NCI-H524 (cell line): Measurements from ENCODE around the gene HCFC1R1.
"Not testable (repeated sequence)": the region's sequence is repeated elsewhere in the genome, so short reads cannot be mapped to it uniquely, and the experiment has no call there.

Experiments used
- DNase-seq, 2 experiments: peaks; one replicate each; lab custom pipeline; 2025; lab: John Stamatoyannopoulos, UW

HCFC1R1 gene

DNA sequence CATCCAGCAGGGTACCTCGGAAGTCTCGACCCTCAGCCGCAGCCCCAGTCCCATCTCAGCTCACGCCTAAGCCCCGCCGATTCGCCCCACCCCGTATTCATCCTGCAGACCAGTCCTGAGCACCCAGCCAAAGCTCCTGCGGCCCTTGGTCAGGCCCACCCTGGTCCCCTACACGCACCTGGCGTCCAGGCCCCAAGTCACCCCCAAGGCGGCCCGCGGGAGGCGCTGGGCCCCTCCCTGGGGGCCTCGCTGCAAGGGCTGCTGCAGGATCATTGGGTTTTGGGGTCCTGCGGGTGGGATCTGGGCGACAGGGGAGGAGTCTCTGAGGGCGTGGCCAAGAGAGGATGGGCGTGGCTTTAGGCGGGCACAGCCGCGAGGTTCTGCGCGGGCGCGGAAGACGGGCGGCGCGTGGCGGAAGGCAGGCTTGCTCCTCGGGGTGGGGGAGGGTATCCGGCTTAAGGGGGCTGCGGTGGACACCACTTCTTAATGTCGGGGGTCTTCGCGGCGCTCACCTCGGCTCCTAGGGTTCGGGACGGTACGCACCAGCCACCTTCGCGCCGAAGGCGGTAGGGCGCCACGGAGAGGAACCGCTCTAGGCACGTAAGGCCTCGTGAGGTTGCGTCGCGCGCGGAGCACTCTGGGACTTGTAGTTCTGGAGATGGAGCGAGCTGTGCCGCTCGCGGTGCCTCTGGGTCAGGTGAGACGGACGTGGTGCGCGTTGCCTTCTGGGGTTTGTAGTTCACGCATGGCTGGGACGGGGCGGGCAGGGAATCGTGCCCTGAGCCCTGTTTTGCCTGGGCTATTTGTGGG is at the start of gene HCFC1R1, which contains the start of gene THOC6:
TSS of gene HCFC1R1 (minus strand) at position 274 of the 810 bp plus-strand sequence. CDS start at position 273, 1 bp downstream.
TSS of gene THOC6 (plus strand) at position 367 of the 810 bp plus-strand sequence. CDS start at position 659, 292 bp downstream.
- DNase-seq: peak; percentile 97 to 98

DNA sequence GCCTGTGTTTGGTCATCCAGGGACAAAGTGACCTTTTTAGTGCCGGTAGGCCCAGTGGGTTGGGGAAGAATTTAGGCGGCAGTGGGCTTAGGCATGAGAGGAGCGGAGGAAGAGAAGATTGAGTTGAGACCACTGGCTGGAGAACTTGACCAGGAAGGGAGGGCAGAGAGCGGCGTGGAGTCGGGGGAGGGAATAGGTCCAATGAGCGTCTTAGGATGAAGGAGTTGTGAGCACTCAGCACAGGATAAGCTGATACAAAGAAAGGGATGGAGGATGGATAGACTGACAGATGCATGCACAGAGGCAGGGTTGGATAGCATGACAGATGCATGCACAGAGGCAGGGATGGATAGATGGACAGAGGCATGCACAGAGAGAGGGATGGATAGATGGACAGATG is 49.7 kb upstream of the HCFC1R1 start:
- DNase-seq: no peak

- DNase-seq: not testable (repeated sequence)
These were observed 49.0 kb upstream of the HCFC1R1 start for GRCh38 chr16:3072576-3073263.

- DNase-seq: not testable (repeated sequence)
These were observed 48.4 kb upstream of the HCFC1R1 start for GRCh38 chr16:3072148-3072547.

DNA sequence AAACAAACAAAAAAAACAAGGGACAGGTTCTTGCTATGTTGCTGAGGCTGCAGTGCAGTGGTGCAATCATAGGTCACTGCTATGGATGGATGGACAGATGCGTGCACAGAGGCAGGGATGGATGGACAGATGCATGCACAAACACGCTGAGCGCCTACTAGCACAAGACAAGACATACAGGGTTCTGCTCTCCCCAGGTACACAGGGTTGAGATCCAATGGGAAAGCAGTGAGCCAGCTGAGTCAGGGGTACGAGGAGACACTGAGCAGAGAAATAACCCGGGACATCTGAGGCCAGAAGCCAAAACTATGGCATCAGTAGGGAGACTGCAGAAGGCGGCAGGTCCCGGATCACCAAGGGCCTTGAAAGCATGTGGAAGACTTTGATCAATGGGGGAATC is 47.9 kb upstream of the HCFC1R1 start:
- no peak for DNase-seq

DNA sequence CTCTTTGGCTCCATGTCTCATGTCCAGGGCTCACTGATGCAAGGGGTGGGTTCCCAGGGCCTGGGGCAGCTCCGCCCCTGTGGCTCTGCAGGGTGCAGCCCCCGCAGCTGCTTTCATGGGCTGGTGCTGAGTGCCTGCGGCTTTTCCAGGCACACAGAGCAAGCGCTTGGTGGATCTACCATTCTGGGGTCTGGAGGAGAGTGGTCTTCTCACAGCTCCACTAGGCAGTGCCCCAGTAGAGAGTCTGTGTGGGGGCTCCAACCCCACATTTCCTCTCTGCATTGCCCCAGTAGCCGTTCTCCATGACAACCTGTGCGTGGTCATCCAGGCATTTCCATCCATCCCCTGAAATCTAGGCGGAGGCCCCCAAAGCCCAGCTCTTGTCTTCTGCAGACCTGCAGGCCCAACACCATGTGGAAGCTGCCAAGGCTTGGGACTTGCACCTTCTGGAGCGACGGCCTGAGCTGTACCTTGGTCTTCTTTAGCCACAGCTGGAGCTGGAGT is 46.9 kb upstream of the HCFC1R1 start:
- no peak for DNase-seq

GRCh38 chr16:3069146-3069545 is 45.4 kb upstream of the HCFC1R1 start:
- DNase-seq: not testable (repeated sequence)

- DNase-seq: no peak
These were observed 44.7 kb upstream of the HCFC1R1 start for GRCh38 chr16:3068487-3068886.

GRCh38 chr16:3066440-3066748 is 42.7 kb upstream of the HCFC1R1 start:
- no peak for DNase-seq

GRCh38 chr16:3065742-3066439 is 42.1 kb upstream of the HCFC1R1 start:
- DNase-seq: no peak

- DNase-seq: no peak
These were observed 41.5 kb upstream of the HCFC1R1 start, which contains the start of gene IL32 for GRCh38 chr16:3065069-3065741. TSS of gene IL32 (plus strand) at chr16:3065640. CDS start at chr16:3065812, 172 bp downstream.

DNA sequence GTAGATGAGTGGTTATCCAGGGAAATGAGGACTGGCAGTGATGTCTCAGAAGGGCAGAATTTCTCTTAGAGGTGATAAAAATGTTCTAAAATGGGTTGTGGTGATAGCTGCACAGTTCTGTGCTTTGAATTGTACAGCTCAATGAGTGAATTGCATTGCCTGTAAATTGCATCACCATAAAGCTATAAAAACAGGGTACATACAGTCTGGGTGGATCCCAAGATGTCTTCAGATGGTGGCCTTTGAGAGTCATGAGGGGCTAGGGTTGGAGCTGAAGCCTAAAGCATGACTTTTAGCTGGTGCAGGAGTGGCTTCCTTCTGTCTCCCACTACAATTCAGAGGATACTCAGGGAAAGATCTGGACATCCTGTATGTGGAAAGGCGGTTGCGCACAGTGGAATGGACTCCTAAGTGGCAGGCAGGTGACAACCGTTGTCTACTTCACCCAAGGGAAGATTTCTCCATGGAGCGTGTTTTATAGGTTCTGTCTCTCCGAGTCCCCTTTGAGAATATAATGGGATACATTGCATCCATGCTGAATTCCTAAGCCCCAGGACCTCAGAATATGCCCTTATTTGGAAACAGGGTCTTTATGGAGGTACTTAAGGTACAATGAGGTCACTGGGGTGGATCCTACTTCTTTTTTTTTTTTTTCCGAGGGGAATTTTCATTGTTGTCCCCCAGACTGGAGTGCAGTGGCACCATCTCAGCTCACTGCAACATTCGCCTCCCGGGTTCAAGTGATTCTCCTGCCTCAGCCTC is 40.1 kb upstream of the HCFC1R1 start:
- no peak for DNase-seq

- no peak for DNase-seq
These were observed 38.8 kb upstream of the HCFC1R1 start for GRCh38 chr16:3062553-3062952.

- no peak for DNase-seq
These were observed 36.8 kb upstream of the HCFC1R1 start for GRCh38 chr16:3060339-3061127.

DNA sequence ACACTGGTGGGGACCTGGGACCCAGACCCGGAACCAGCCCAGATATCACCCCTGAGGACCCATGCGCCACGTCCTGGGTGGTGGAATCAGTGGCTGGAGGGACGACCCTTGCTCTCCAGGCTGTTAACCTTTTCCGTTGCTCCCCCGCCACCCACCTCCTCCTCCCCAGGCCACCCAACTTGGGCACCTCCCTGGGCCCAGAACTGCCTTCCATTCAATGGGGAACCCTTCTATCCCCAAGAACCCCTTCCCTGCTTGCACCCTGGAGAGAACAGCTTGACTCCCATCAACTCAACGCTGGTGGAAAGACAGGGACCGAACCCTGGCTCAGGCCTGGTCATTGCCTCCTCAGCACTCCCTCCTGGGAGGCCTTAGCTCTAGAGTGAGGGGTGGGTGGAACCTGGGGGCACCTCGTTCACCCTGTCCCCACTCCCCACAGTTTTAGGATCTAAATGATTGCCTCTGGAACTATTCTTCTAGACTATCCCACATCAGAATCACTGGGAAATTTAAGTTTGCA is 36.0 kb upstream of the HCFC1R1 start:
- DNase-seq: no peak

GRCh38 chr16:3059041-3059722 is 35.4 kb upstream of the HCFC1R1 start:
- peak; percentile 69 to 87 for DNase-seq

- DNase-seq: peak; percentile 44 to 77
These were observed 34.6 kb upstream of the HCFC1R1 start for GRCh38 chr16:3058139-3059030.
